ENCODE results near the gene SF3B2.
"Not testable (repeated sequence)": the region's sequence is repeated elsewhere in the genome, so short reads cannot be mapped to it uniquely, and the experiment has no call there.

Gene SF3B2

DNA sequence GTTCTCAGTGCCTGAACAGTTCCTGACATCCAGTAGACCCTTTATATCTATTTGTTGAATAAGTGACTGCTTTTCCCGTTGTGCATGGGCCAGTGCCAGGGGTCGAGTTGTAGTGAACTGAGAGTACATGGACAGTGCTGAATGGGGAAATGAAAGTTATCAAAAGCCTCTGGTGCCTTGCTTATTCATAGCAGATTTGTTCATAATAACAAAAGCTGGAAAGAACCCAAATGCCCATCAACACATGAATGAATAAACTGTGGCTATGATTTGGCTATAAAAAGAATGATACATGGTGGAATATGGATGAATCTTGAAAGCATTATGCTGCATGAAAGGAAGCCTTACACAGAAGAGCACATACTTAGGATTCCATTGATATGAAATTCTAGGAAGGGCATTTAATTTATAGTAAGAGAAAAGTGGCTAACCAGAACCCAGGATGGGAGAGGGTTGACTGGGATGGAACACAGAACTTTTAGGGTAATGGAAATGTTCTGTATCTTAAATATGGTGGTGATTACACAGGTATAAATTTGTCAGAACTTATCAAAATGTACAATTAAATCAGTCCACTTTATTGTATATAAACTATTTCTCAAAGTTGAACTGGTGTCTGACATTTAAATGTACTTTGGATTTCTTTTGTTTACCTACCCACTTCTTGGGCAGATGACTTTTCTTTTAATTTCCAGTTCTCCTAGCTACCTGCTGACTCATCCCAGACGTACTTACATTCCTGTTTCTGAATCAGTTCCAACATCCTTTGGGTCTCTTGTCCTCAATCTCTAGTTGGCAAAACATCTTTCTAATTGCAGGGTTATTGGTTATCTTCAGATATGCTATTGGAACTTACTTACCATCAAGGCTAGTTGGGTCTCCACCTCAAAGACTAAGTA, 60.7 kb downstream of the SF3B2 start:
- no peak for DNase-seq

DNA sequence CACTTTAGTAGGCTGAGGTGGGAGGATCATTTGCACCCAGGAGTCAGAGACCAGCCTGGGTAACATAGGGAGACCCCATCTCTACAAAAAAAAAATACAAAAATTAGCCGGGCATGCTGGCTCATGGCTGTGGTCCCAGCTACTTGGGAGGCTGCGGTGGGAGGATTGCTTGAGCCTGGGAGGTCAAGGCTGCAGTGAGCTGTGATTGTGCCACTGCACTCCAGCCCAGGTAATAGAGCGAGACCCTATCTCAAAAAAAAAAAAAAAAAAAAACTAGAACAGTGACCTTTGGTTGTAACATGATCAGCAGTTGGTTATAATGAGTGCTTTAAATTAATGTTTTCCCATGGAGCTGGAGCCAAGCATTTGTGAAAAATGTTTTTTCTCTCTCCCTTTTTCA, 62.8 kb downstream of the SF3B2 start:
- not testable (repeated sequence) for DNase-seq

DNA sequence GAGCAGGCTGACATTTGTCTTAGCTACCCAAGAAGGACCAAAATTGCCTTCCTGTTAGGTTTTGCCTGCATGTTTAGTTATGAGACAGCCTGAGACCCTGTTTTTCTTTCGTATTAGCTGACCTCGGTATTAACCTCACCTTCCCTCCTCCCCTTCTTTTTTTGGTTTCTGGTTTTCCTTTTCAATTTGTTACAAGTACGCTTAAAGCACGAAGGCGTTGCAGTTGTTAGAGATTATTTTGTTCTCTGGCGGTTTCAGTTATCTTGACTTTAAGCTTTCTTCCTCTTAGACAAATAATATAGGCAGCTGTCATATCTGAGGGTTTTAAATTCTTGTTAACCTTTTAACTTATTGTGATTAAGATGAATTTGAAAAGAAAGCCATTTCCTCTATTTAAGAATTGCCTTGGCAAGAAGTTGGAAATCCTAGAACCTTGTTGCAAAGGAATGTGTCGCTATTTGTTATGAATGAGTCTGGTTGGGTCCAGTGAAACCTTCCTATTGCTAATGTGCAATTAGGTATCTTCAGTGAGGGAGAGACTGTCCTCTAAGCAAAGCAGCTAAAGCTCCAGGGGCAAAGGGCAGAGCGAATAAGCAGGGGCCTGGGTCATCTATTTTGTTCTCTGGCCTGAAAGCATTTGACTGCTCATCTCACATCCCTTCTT, 63.6 kb downstream of the SF3B2 start:
- DNase-seq: no peak

- no peak for DNase-seq
These were observed 64.6 kb downstream of the SF3B2 start for GRCh38 chr11:66116576-66117361.

GRCh38 chr11:66118847-66119246, 66.7 kb downstream of the SF3B2 start:
- DNase-seq: no peak

Measured in activated CD4-positive, CD25-positive, alpha-beta regulatory T cell treated with anti-CD3 and anti-CD28 coated beads, Interleukin-2, amount 50 U/mL, for 72 hours (primary cell).